Activated gamma-delta T cell (primary cell): Measurements from ENCODE around the gene HMGCS2.
"Not testable (repeated sequence)": the region's sequence is repeated elsewhere in the genome, so short reads cannot be mapped to it uniquely, and the experiment has no call there.

Experiments used
- DNase-seq: peaks from one replicate; lab custom pipeline; 2025; lab: John Stamatoyannopoulos, UW

HMGCS2 gene

DNA sequence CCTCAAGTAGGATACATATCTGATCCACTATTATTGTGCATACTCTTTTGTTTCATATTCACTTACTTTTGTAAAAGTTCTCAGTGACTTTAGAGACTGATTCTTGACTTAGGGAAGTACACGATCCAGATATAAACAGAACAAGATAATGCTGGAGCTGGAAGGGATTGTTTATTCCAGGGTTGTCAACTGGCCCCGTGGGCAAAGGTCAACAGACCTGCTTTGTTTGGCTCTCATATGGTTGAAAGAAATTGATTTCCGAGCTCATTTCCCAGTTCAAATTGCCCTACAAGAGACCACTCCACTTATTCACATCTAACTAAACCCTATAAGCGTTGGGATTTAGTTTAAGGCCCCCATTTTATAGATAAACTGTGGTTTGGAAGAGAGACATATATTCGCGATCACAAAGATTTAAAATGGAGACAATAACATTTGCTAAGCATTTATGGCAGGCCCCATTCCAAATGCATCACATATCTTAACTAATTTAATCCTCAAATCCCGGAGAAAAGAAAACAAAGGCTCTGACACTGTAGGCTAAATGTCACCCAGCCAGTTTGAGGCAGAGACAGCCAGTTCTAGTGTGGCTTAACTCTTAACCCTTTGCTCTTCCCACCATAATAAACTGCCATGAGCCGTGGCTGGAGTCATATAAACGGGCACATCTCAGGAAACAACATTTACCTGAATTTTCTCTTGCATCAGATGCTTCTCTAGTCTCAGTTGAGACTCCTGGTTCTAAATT lies 21.9 kb upstream of the HMGCS2 start:
- DNase-seq = no peak

DNA sequence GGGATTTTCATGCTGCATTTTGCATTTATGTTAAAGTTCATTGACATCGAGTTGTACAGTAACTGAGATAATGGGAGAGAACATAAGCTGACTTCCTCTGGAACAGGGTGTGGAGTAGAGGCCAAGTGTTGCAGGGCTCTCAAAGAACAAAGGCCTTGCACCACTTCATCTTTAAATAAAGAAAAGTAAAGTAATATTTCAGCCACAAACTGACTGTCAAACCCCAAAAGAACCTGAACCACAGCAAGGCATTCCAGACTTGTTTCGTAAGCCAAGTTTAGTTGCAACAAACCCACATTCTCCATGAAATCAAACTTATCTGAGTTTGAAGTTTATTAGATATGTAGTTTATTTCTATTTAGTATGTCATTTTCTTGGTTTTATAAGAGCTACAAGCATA lies 19.1 kb upstream of the HMGCS2 start:
- no peak for DNase-seq

DNA sequence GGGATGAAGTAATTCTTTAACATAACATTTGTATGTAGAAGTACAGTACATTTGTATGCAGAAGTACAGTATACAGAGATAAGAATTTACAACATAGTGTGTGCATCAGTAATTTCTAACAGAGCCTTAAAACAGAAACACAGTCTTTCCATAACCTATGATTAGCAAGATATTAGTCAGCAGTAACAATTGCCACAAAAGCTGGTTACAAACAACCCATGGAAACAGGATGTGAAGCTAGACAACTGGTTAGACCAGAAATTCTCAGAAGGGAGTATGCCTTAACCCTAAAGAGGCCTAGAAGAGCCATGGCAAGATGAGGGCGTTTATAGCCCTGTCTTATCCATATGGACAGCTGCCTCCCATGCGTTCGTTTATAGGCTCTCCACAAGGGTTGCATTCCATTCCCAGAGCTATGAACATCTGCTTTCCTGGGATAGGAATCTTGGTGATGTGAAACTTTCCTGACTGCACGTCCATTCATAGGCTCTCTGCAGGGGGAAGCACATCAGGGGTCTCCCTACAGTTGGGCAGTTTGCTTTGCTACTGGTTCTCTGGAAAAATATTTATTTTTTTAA lies 17.9 kb upstream of the HMGCS2 start:
- not testable (repeated sequence) for DNase-seq

DNA sequence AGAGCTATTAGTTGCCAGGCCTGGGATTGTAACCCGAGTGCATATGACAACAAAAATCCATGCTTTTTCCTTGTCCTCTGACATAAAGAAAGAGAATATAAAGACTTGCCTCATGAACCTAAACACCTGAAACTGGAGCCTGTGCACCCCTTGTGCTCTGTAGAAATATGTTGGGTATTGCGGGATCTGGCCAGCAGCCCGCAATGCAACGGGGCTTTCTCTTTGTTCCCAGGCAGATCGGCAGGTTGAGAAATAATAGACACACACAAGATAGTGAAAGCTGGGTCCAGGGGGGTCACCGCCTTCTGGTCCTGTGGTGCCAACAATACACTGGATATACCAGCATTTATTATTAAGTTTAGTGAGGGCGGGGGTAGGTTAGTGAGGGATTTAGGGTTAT lies 17.3 kb upstream of the HMGCS2 start:
- not testable (repeated sequence) for DNase-seq

DNA sequence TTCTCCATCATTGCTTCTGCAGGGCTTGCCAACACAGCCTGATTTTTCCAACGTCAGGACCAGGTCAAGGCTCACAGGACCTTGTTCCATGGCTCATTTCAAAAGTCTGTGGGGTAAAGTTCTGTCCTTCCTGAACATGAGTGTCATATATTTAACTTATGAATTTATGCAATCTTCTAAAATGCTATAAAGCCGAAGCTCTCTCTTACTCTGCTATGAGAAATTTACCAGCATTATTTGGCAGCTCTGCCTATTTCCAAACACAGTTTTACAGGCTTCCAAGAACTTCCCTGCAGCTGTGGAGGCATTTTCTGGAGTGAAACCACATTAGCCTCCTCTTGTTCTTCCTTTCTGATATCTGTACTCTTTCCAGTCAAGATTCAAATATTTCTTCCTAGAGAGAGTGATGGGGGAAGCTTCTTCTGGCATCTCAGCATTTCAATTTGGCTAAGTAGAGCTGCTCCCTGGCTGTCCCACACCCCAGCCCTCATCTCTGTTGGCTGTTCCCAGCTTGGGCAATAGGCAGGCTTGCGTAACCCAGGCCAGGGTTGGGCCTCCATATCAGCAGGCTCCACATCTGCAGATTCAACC lies 15.6 kb upstream of the HMGCS2 start:
- DNase-seq = no peak

DNA sequence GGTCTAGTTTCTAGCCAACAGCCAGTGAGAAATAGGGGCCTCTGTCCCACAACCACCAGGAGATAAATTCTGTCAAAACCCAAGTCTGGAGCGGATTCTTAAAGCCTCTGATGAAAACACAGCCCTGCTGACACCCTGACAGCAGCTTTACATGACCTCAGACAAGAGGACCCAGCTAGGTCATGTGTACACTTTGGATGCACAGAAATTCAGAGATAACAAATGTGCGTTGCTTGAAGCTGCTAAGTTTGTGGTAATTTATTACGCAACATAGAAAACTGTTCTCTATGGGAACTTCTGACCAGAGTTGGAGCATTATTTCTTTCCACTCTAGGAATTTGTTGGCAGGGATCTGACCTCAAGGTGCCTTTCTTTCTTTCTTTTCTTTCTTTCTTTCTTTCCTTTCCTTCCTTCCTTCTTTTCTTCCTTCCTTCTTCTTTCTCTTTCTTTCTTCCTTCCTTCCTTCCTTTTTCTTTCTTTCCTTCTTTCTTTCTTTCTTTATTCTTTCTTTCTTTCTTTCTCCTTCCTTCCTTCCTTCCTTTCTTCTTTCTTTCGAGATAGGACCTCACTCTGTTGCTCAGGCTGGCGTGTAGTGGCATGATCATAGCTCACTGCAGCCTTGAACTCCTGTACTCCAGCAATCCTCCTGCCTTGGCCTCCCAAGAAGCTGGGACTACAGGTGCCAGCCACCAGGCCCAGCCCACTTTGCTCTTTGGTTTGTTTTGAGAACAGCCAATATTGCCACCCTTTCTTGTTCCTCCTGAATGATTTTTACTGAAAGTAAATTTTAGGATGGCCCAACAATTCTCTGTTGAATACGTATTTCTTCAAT lies 14.9 kb upstream of the HMGCS2 start:
- DNase-seq = no peak

DNA sequence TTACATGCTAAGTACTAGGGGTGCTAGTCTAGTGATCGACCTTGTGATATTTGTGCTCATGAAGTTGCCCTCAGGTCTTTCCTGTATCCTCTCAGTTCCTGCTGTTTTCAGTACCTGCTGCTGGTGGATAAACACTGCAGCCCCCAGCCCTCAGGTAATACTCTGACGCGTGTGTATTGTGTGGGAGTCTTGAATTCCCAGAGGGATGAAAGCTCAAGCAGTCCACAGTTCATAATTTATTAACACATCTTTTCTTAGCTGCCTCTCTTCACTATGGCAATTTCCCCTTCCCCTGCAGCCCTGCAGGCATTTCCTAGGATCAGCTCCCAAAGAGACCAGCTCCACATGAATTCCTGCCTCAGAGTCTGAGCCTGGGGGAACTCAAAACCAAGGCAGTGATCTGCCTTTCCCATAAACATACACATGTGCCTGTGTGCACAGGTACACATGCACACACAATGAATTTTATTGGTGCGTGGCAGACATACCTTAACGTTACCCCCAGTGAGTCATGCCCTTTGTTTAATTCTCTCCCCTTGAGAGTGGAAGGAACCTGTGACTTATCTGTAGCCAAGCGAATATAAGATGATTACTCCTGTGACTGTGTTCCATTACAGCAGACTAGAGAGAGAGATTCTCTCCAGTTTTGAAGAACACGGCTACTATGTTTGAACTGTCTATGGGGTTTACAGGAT lies 14.1 kb upstream of the HMGCS2 start:
- DNase-seq = no peak

DNA sequence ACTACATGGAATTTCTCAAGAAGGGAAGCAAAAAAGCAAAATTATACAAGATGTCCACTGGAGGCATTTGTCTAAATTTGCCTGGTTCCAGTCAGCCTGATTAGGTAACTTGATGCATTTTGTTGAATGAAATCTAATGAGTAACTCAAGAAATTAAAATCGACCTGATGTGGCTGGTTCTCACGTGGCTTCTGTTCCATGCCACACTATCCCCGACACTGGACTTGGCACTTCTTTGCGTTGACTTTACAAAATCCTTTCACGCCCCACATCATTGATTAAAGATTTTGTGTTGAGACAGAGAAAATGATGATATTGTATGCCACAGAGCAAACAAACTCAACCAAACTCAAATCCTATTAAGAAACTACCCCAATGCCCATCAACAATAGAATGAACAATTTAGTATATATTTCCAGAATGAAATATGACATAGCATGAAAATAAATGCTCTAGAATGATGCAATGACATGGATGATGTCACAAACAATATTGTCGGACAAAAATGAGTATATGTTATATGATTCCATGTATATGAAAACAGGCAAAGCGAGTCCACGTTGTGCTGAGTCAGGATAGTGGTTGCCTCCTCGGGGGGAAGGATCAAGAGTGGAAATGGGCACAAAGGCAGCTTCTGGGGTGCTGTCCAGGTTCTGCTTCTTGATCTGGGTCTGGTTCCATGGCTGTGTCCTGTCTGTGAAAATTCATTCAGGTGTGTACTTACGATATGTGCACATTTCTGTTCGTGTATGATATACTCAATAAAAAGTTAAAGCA lies 12.9 kb upstream of the HMGCS2 start:
- DNase-seq = no peak

DNA sequence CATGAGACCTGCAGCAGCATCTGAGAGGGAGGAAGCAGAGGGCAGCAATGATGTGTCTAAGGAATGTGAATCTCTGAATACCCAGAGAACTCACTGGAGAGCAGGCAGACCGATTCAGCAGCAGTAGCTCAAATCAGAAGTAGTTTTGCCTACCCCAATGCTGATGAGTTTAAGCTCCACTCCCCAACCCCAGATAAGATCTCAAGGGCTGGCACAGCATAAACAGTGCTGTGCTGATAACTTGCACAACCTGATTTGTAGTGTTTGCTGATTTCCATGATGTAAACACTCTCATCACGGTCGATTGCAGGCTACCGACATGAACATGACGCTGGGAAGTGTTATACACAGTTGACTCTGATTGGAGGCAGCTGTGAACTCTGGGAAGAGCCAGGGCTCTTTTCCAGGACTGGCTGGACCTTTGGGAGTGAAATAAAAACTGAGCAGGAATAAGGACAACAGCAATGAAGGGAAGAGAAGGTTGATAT lies 11.2 kb upstream of the HMGCS2 start:
- no peak for DNase-seq

DNA sequence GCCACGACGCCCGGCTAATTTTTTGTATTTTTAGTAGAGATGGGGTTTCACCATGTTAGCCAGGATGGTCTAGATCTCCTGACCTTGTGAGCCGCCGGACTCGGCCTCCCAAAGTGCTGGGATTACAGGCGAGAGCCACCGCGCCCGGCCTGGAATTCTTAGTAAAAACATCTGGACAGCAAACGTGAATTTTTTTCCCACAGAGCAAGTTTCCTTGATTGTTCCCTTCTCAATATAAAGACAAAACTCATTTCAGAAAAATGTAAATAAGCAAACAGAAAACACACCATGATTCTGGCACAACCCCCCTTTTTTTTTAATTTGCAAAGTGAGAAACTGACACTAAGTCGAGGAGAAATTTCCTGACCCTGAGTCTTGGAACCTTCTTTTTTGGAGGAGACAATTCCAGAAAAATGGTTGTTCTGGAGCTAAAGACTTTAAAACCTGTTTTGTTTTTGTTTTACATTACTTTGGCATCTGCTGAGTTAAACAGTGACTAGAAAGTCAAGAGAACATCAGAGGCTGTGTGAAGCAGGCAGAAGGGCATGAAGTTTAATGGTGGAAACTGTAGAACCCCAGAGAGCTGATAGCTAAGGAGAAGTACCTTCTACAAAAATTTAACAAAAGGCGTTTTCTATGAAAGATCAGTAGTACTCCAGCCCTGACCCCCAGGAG lies 10.3 kb upstream of the HMGCS2 start:
- no peak for DNase-seq

DNA sequence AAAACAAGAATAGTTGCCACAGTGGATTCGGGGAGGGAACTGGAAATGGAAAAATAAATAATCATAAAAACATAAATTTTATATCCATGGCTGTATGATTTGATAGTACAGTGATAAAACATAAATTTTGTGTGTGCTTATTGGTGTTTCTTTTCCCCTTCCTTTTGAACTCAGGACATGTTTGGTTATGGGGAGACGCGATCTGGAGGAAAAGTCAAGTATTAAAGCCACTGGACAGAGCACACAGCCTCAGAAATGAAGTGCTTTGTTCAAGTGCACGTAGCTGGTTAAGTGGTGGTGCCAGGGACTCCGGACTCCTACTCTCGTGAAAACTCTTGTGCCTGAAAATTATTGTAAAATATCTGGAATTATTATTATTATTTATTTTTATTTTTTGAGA lies 9.7 kb upstream of the HMGCS2 start:
- no peak for DNase-seq

DNA sequence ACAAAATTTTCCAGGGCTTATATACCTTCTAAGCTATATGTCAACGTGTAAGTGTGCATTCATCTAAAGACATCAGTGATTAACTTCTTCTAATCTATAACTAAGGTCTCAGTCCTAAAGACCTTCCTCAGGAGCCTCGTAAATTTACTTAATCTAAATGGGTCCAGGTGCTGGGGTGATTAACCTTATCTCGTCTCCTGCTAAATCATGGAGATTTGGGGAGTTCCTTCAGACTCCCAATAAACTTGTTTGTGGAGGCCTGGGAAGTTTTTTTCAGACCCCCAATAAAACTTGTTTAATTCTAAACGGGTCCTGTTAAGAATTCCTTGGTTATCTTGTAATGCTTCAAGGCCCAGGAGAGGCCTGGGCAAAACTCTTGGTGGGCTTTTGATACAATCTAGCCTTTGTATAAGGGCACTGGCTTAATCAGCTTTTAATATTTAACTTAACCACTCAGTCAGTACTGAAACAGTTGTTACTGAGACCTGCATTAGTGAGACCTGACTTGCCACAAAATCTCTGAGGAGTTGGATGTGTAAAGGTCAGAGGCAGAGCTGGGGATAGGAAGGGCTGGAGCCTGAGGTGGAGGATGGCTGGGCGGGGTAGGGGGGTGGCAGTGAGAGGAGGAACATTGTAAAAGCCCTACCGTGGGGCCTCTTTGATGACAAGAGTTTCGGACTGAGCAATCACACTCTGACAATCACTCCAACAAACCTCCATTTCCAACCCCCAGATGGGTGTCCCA lies 6.2 kb upstream of the HMGCS2 start:
- DNase-seq = no peak

DNA sequence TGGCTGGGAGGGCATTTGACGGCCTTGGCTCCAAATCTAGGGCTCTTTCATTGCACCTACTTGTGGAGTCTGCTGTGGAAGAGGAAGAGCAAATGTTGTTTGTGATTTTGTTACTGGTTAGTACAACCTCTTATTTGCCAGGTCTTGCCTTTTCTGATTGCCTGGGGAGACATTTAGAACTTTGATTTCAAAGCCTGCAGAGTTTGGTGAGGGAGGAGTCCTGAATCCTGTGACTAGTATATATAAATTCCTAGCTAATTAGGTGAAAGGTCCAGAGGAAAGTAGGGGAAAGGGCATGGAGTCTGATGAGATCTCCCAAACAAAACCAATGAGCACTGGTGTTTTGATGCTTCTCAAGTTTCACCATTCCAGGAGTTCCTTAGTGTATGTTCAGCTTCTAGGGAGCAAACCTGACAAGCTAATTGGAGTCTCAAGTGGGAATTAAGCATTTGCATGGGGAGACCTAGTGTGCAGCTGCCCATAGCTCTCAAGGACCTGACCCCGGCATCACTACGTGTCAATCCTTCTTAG lies 5.1 kb upstream of the HMGCS2 start:
- DNase-seq = no peak

DNA sequence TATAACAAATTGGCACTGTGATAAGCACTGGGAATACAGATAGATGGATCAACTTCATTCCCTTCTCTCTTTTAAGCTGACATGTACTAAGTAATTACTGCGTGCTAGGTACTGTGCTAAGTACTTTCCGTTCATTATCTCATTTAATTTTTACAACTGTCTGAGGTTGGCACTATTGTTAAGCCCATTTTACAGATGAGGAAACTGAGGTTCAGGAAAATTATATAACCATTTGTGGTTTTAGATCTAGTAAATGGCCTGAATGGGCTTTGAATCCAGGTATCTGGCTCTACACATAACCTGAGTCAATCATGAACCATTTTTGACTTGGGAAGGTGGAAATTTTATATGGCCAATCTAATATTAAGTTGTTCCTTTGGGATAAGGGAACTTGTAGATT lies 3.6 kb upstream of the HMGCS2 start:
- DNase-seq = no peak

DNA sequence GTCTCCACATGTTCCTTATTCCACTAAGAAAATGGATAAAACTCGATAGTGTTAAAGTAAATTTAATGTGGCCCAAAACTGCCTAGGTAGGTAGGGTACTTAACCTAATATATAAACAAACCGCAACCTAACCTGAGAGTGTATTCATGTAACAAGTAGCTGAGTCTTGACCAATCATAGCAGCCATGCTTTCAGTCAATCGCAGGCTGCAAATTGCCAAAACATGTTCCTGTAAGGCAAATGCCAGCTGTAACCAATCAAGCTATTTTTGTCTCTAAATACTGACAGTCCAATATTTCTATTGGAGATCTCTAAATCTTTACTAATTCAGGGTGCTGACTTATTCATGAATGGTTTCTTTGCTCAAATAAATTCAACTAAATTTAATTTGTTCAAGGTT lies 3.1 kb upstream of the HMGCS2 start:
- no peak for DNase-seq

DNA sequence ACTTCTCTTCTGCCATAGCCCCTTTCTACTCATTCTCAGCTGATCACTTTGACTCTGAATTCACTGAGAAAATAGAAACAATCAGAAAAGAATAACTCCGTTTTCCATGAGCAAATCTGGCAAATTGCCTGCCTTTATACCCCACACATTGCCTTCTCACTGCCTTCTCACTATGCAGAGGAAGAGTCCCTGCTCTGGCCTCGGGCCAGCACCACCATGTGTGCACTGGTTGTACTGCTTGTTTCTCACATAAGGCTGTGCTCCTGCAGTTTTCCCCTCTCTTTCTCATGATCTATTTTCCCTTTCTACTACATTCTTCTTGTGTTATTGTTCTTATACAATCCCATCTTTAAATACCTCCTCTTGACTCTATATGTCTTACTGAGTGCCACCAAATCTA lies 2.3 kb upstream of the HMGCS2 start:
- no peak for DNase-seq

DNA sequence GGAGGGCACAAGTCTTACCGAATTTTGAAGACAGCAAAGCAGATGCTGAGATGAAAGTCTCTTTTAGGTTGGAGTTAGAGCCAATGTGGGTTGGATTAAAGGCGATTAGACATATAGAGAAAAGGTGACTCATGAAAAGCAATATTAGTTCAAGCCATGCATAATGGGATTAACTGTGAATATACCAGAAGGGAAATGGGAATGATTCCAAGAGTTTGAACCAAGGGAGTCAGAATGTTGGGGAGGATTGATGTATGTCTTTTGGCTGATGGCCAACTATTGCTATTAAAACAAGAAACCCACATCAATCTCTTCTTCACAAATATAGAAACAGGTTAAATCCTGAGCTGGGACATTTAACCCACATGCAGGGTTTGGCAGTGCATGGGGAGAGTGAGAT lies 1.2 kb downstream of the HMGCS2 start:
- no peak for DNase-seq

DNA sequence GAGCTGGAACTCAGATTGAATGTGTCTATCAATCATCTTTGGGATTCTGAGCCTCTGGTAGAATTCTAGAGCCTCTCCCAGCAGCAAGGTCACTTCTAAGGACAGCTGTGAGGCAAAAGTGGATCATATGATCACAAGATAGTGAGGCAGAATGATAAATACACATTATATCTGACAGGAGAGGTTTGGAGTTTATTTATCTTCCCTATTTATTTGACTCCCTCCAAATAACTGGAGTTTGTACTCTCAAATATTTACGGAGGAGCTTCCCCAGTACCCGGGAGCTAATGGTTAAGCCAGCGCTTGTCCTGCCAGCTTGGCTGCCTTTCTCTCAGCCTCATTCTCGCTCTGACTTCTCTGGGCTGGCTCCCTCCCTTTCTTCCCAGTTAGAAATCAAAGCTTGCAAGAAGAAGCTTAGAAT lies 2.3 kb downstream of the HMGCS2 start:
- DNase-seq = no peak

DNA sequence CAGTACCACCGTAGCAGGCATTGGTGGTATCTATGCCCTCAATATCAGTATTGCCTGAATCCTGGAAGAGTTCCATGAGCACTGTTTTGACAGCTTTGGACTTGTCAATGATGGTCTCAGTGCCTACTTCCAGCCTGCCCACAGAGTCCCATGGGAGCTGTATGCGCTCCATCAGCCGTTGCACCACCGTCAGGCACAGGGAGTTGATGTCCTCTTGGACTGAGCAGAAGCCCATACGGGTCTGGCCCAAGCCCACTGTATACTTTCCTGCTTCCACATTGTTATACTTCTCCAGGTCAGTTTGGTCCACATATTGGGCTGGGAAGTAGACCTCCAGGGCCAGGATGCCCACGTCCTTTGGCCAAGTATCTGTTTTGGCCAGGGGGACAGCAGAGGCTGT lies 4.5 kb downstream of the HMGCS2 start:
- DNase-seq = no peak

DNA sequence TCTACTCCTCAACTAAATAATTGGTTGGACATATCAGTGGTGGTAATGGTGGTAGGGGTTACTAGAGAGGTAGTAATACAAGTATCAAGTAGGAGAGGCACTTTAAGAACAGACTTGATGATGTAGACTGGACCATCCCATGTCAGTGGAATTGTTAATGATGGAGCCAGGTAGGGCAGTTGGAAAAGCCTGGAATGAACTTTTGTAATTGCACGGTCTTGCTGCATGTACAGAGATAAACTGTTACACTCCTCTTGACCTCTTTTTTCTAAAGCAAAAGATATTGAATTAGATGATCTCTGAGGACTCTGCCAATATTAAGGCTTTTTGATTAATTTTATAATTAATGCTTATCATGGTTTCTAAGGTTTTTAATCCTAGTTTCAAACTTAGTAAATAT lies 5.8 kb downstream of the HMGCS2 start:
- no peak for DNase-seq
